A549 (cell line): ENCODE measurements around the gene CAPN2. TPM values are rescaled to one million over a fixed set of nuclear protein-coding genes. Genes with fewer than 3 reads are reported as not detected.

Source experiments
- ATAC-seq, 2 experiments: fragments of 200-7000 bp in 1 of 2; fragments of >200 bp in 1 of 2; cut with Nextera tagmentation in 1 of 2; cut with Tn5 transposase in 1 of 2; 3 replicates each; pipeline versions ENCODE4 v1.8.0 to v1.9.1; 2018 to 2020; ENCODE audit warnings: mild to moderate bottlenecking in 1 of 2, moderate library complexity in 1 of 2
- CTCF ChIA-PET: fragments of 300-600 bp; sonication (Branson Sonifier 250); formaldehyde crosslinking; extraction: SDS; loops from one replicate; lab custom pipeline; 2021; ENCODE audit warnings: antibody characterized with exemption, inconsistent platforms; lab: Yijun Ruan, JAX
- POLR2A ChIA-PET: fragments of 350-600 bp; formaldehyde crosslinking; extraction: SDS; loops from one replicate; lab custom pipeline; 2021; ENCODE audit warnings: antibody characterized with exemption, inconsistent platforms; lab: Yijun Ruan, JAX
- DNase-seq, 2 experiments: peaks; one replicate each; pipeline versions ENCODE4 v3.0.0 to v3.0.0-alpha.2; 2011 to 2016; ENCODE audit warnings: low read depth in 1 of 2, low spot score in 1 of 2
- FAIRE-seq: peaks from 2 replicates; lab custom pipeline; 2011; peaks lifted over from hg19 to GRCh38; lab: Jason Lieb, UNC
- H3K27ac ChIP-seq, 2 experiments: fragments of >200 bp; sonication (Bioruptor Twin); formaldehyde crosslinking; 3 replicates each; pipeline ENCODE4 v1.5.1; 2016 to 2017
- H3K4me1 ChIP-seq: fragments of >200 bp; sonication (Bioruptor Twin); formaldehyde crosslinking; 3 replicates; pipeline ENCODE4 v1.6.1; 2016
- H3K4me2 ChIP-seq: fragments of >200 bp; sonication (Bioruptor Twin); formaldehyde crosslinking; 3 replicates; pipeline ENCODE4 v1.6.1; 2016
- H3K4me3 ChIP-seq: fragments of >200 bp; sonication (Bioruptor Twin); formaldehyde crosslinking; 3 replicates; pipeline ENCODE4 v1.5.1; 2016
- H3K9me3 ChIP-seq: fragments of >200 bp; sonication (Bioruptor Twin); formaldehyde crosslinking; 3 replicates; pipeline ENCODE4 v1.6.1; 2016
- ESRRA ChIP-seq: fragments of 150-350 bp; IDR thresholded peaks from 2 replicates; pipeline ENCODE4 v1.6.1; 2014; ENCODE audit warnings: mild to moderate bottlenecking, low read length, borderline replicate concordance
- FOSL2 ChIP-seq, 2 experiments: fragments of 450-650 bp in 1 of 2; fragments of >200 bp in 1 of 2; sonication (Bioruptor Twin) in 1 of 2; formaldehyde crosslinking; IDR thresholded peaks; 2 replicates each; pipeline versions ENCODE4 v1.5.0 to v1.6.1; 2016 to 2020; ENCODE audit warnings: mild to moderate bottlenecking in 1 of 2, moderate library complexity in 1 of 2
- FOXS1 ChIP-seq: fragments of 250-450 bp; sonication (Bioruptor Pico); IDR thresholded peaks from 2 replicates; pipeline ENCODE4 v1.5.0; 2020; ENCODE audit warnings: mild to moderate bottlenecking, moderate library complexity
- HDAC2 ChIP-seq: fragments of 200-600 bp; sonication (generic); IDR thresholded peaks from 2 replicates; pipeline ENCODE4 v1.6.1; 2016
- HEYL ChIP-seq: fragments of 250-450 bp; sonication (Bioruptor Pico); IDR thresholded peaks from 2 replicates; pipeline ENCODE4 v1.8.0; 2021; ENCODE audit warnings: mild to moderate bottlenecking, moderate library complexity
- HOXA7 ChIP-seq: fragments of 250-450 bp; sonication (Bioruptor Pico); IDR thresholded peaks from 2 replicates; pipeline ENCODE4 v1.5.0; 2020; ENCODE audit warnings: mild to moderate bottlenecking, moderate library complexity
- HOXB5 ChIP-seq: fragments of 250-450 bp; sonication (Bioruptor Pico); IDR thresholded peaks from 2 replicates; pipeline ENCODE4 v1.5.0; 2020; ENCODE audit warnings: mild to moderate bottlenecking, moderate library complexity
- JUN ChIP-seq, 2 experiments: fragments of >200 bp; sonication (Bioruptor Twin); formaldehyde crosslinking; IDR thresholded peaks; 2 replicates in 1 of 2; 3 replicates in 1 of 2; pipeline ENCODE4 v1.6.1; 2016 to 2017
- JUNB ChIP-seq: fragments of >200 bp; sonication (Bioruptor Twin); formaldehyde crosslinking; IDR thresholded peaks from 2 replicates; pipeline ENCODE4 v1.6.1; 2016
- MAFK ChIP-seq: fragments of 450-650 bp; IDR thresholded peaks from 2 replicates; pipeline ENCODE4 v1.6.1; 2014; ENCODE audit not compliant: partially characterized antibody
- NFE2L2 ChIP-seq: fragments of 150-350 bp; conservative IDR thresholded peaks from 2 replicates; pipeline ENCODE4 v1.6.1; 2014; ENCODE audit warnings: low read length
- NR3C1 ChIP-seq: fragments of >200 bp; sonication (Bioruptor Twin); formaldehyde crosslinking; IDR thresholded peaks from 3 replicates; pipeline ENCODE4 v1.6.1; 2017
- POLR2A ChIP-seq: IDR thresholded peaks from 2 replicates; pipeline ENCODE4 v1.6.1; 2012; ENCODE audit warnings: mild to moderate bottlenecking, low read length
- RAD21 ChIP-seq, 2 experiments: fragments of >200 bp in 1 of 2; sonication (Bioruptor Twin) in 1 of 2; formaldehyde crosslinking in 1 of 2; IDR thresholded peaks in 1 of 2; conservative IDR thresholded peaks in 1 of 2; 2 replicates in 1 of 2; 3 replicates in 1 of 2; pipeline ENCODE4 v1.6.1; 2012 to 2018; ENCODE audit warnings: inconsistent platforms in 1 of 2
- RARB ChIP-seq: fragments of 250-450 bp; sonication (Bioruptor Pico); IDR thresholded peaks from 2 replicates; pipeline ENCODE4 v1.8.0; 2021; ENCODE audit warnings: mild to moderate bottlenecking, moderate library complexity
- RFX5 ChIP-seq: fragments of 450-650 bp; IDR thresholded peaks from 2 replicates; pipeline ENCODE4 v1.7.1; 2014; ENCODE audit warnings: antibody characterized with exemption, mild to moderate bottlenecking, moderate library complexity
- SMC3 ChIP-seq: fragments of >200 bp; sonication (Bioruptor Twin); formaldehyde crosslinking; IDR thresholded peaks from 3 replicates; pipeline ENCODE4 v1.6.1; 2018; ENCODE audit warnings: inconsistent platforms
- TP53 ChIP-seq: fragments of 250-450 bp; sonication (Bioruptor Pico); IDR thresholded peaks from 2 replicates; pipeline ENCODE4 v1.5.0; 2021; ENCODE audit warnings: mild to moderate bottlenecking, moderate library complexity
- ZC3H11A ChIP-seq: fragments of 450-650 bp; IDR thresholded peaks from 2 replicates; pipeline ENCODE4 v1.6.1; 2014; ENCODE audit warnings: antibody characterized with exemption, mild to moderate bottlenecking
- ZNF302 ChIP-seq: fragments of 250-450 bp; sonication (Bioruptor Pico); IDR thresholded peaks from 2 replicates; pipeline ENCODE4 v1.9.0; 2021; ENCODE audit warnings: inconsistent platforms, mild to moderate bottlenecking, moderate library complexity
- ZSCAN20 ChIP-seq: fragments of 250-450 bp; sonication (Bioruptor Pico); IDR thresholded peaks from 2 replicates; pipeline ENCODE4 v1.8.0; 2022; ENCODE audit warnings: mild to moderate bottlenecking, moderate library complexity
- WGBS: methylation state at CpG from one replicate; pipeline ENCODE4 v1.1.6; 2017; ENCODE audit errors: missing lambda C conversion rate; 5-methylcytosine and 5-hydroxymethylcytosine counted together
- polyA plus RNA-seq, 4 experiments: library from polyadenylated mRNA; depleted of rRNA in 3 of 4; stranded (reverse); fragments of >200 nt; fragmentation: RNase III in 1 of 4; extraction: RNeasy Plus Mini Kit Qiagen cat#74134 plus additional on column Dnase treatment in 1 of 4; gene quantifications; 2 replicates in 3 of 4; 3 replicates in 1 of 4; pipeline ENCODE4 v1.2.3, GENCODE V29; 2011 to 2017
- TF ChIP-seq, protein P1 (sequence below): IDR thresholded peaks from 2 replicates; pipeline ENCODE4 v1.6.1; 2012
- TF ChIP-seq, protein P2 (sequence below): fragments of 450-650 bp; IDR thresholded peaks from 2 replicates; pipeline ENCODE4 v1.6.1; 2014; ENCODE audit warnings: antibody characterized with exemption
- TF ChIP-seq, protein P3 (sequence below): fragments of >200 bp; sonication (Bioruptor Twin); formaldehyde crosslinking; IDR thresholded peaks from 3 replicates; pipeline ENCODE4 v1.5.1; 2016

Gene CAPN2
- polyA plus RNA-seq, 2 of the 4 experiments (the other 2 are of a cell fraction), result 199 to 300 TPM

DNA sequence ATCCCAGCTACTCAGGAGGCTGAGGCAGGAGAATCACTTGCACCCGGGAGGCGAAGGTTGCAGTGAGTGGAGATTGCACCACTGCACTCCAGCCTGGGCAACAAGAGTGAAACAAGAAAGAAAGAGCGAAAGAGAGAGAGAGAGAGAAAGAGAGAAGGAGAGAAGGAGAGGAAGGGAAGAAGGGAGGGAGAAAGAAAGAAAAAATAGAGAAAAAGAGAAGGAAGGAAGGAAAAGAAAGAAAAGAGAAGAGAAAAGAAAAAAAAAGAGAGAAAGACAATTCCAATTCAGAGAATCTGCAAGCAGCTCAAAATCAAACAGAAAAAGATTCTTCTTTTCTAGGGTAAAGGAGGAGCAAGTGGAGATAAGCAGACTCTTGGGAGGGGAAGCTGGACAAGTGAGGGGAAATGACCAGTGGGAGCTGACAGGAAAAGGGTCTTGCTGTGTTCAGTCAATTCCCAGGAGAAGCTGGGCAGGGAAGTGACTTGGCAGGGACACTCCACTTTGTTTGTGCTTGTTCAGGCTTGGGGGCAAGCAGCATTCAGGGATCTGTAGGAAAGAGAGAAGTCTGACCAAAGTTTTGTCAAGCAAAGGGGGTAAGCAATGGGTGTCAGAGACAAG is 3.6 kb upstream of the CAPN2 start:
- CTCF ChIA-PET, result interaction anchor here (0.6 to 5.7 kb wide), 6 partner anchors 10 to 1801 kb away, joined by 3 to 48 read pairs (median 4); no protein-coding TSS in a partner anchor
- POLR2A ChIA-PET, result no interaction called here
- WGBS, result 80% methylated on average over 3 of the region's 3 CpGs
- H3K4me3 ChIP-seq, result no peak overlapping the region
- no peak for FAIRE-seq
- H3K27ac ChIP-seq, result peak overlapping the region; percentile 99
- ATAC-seq, result no peak
- no peaks in the 10 kb centered on the region for H3K9me3 ChIP-seq
- DNase-seq, result no peak
- peaks cover 75% of the 10 kb centered on the region for H3K4me1 ChIP-seq
- H3K4me2 ChIP-seq, result peak overlapping the region; percentile 70
- TF ChIP-seq HOXB5 (CRISPR knock-in tag) (no peak), ZSCAN20 (CRISPR knock-in tag) (no peak), TP53 (CRISPR knock-in tag) (no peak), ESRRA (no peak), POLR2A (no peak), ZNF302 (CRISPR knock-in tag) (no peak), NFE2L2 (no peak), HDAC2 (no peak), ZC3H11A (no peak), NR3C1 (no peak)
- TF ChIP-seq, protein P1, sequence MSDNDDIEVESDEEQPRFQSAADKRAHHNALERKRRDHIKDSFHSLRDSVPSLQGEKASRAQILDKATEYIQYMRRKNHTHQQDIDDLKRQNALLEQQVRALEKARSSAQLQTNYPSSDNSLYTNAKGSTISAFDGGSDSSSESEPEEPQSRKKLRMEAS, result no peak
- TF ChIP-seq, protein P2, sequence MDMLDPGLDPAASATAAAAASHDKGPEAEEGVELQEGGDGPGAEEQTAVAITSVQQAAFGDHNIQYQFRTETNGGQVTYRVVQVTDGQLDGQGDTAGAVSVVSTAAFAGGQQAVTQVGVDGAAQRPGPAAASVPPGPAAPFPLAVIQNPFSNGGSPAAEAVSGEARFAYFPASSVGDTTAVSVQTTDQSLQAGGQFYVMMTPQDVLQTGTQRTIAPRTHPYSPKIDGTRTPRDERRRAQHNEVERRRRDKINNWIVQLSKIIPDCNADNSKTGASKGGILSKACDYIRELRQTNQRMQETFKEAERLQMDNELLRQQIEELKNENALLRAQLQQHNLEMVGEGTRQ, result no peak
- TF ChIP-seq, all 56 proteins: peak for 0

DNA sequence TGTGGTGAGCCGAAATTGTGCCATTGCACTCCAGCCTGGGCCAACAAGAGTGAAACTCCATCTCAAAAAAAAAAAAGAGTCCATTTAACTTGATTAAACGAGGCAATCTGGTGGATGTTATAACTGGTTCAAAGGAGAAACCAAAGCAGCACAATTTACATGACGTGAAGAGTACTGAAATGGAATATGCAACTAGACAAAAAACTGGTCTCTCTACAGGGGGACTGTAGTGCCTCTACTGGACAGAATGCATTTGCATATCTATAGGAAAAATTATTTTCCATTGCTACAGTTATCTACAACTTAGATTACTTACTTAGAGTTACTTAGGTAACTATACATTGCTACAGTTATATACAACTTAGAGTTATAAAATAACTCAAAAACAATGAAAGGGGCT is 2.7 kb upstream of the CAPN2 start:
- Histone ChIP-seq H3K27ac (peak overlapping the region; percentile 99), H3K4me3 (no peak overlapping the region), H3K9me3 (no peaks in the 10 kb centered on the region), H3K4me2 (peak overlapping the region; percentile 70; the same call in 1 of the 3 replicates), H3K4me1 (peaks cover 76% of the 10 kb centered on the region)
- 67% methylated on average over 3 of the region's 3 CpGs for WGBS
- ChIA-PET POLR2A (no interaction called here), CTCF (interaction anchor here (0.6 to 4.2 kb wide), 5 partner anchors 11 to 629 kb away, joined by 3 to 92 read pairs (median 6); no protein-coding TSS in a partner anchor)
- no peak for FAIRE-seq
- peak in 1 of 2 experiments; percentile 48 for DNase-seq
- no peak for TF ChIP-seq HOXA7 (CRISPR knock-in tag)
- no peak for TF ChIP-seq FOXS1
- TF ChIP-seq FOSL2 (IDR thresholded peaks at IDR 0.05), result no peak
- no peak for TF ChIP-seq FOSL2 (CRISPR knock-in tag; IDR thresholded peaks at IDR 0.05)
- no peak for TF ChIP-seq JUN (IDR thresholded peaks at IDR 0.05)
- TF ChIP-seq SMC3, result no peak
- no peak for TF ChIP-seq JUNB
- TF ChIP-seq ZNF302 (CRISPR knock-in tag), result no peak
- TF ChIP-seq HEYL (CRISPR knock-in tag), result no peak
- TF ChIP-seq RARB (CRISPR knock-in tag), result no peak
- TF ChIP-seq RFX5, result no peak
- TF ChIP-seq MAFK, result peak; percentile 91
- TF ChIP-seq, protein P3, sequence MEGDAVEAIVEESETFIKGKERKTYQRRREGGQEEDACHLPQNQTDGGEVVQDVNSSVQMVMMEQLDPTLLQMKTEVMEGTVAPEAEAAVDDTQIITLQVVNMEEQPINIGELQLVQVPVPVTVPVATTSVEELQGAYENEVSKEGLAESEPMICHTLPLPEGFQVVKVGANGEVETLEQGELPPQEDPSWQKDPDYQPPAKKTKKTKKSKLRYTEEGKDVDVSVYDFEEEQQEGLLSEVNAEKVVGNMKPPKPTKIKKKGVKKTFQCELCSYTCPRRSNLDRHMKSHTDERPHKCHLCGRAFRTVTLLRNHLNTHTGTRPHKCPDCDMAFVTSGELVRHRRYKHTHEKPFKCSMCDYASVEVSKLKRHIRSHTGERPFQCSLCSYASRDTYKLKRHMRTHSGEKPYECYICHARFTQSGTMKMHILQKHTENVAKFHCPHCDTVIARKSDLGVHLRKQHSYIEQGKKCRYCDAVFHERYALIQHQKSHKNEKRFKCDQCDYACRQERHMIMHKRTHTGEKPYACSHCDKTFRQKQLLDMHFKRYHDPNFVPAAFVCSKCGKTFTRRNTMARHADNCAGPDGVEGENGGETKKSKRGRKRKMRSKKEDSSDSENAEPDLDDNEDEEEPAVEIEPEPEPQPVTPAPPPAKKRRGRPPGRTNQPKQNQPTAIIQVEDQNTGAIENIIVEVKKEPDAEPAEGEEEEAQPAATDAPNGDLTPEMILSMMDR, result peak; percentile 29; the same call in 2 of the 3 replicates
- peak in 1 of 2 experiments; percentile 25; a peak in 1 of 5 replicates for TF ChIP-seq RAD21 (conservative IDR thresholded peaks at IDR 0.05 in 1 of 2, IDR thresholded peaks at IDR 0.05 in 1 of 2)
- ATAC-seq, result no peak
